NCI-H1694 treated with DMSO at 0.1 percent for 48 hours (cell line): Measurements from ENCODE around the gene GPR85.
"Not testable (repeated sequence)": the region's sequence is repeated elsewhere in the genome, so short reads cannot be mapped to it uniquely, and the experiment has no call there.

Experiments used
- DNase-seq: peaks from one replicate; lab custom pipeline; 2025; lab: John Stamatoyannopoulos, UW

The GPR85 gene

GRCh38 chr7:113083816-113084495, 2.7 kb downstream of the GPR85 start:
- DNase-seq = no peak

- no peak for DNase-seq
Observed at GRCh38 chr7:113083132-113083815, 3.4 kb downstream of the GPR85 start.

DNA sequence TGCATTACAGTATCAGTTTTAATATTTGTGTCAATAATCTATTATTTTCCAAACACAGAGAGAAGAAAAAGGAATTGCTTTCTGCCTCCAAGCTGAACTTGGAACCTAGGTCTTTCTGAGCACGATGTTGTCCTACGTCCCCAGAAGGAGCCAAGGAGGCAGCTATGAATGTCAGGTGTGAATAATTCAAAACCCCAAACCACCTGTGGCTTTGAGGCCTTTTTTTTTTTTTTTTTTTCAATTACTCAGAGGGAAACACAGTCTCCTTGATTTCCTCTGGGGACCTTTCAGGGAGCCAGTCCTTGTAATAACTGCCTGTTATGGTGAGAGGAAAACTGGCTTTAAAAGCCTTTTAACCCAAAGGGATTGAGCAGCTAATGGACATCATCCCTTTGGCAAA, 8.3 kb downstream of the GPR85 start:
- DNase-seq = no peak

- no peak for DNase-seq
Observed at GRCh38 chr7:113076703-113077102, 9.9 kb downstream of the GPR85 start.

DNA sequence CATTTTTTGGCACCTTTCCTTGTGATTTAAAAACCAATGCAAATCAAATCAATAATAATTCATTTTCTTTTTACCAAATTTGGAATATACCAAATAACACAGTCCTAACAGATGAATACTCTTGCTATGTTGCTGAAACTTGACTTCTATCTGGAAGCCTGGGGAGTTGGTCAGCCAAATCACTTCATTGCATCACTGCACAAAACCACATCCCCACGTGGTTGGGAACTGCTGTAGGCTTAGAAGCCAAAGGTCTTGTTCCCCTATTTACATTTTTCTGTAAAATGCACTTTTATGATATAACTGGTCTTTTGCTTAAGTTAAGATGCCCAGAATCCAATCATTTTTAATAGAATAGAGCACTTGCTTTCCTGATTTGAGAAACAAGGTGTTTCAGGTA, 15.2 kb downstream of the GPR85 start:
- no peak for DNase-seq

- DNase-seq = no peak
Observed at GRCh38 chr7:113062499-113062898, 24.1 kb downstream of the GPR85 start.

DNA sequence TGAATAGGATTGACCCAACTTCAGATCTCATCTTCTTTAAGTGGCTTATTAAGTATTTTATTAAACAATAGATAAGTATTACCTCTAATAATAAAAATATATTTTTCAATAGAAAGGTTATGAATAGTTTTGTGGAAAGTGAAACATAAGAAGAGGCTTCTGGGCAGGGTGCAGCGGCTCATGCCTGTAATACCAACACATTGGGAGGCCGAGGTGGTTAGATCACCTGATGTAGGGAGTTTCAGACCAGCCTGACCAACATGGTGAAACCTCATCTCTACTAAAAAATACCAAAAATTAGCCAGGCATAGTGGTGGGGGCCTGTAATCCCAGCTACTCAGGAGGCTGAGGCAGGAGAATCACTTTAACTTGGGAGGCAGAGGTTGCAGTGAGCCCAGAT, 26.5 kb downstream of the GPR85 start:
- no peak for DNase-seq

- no peak for DNase-seq
Observed at GRCh38 chr7:113054938-113055337, 31.7 kb downstream of the GPR85 start.

DNA sequence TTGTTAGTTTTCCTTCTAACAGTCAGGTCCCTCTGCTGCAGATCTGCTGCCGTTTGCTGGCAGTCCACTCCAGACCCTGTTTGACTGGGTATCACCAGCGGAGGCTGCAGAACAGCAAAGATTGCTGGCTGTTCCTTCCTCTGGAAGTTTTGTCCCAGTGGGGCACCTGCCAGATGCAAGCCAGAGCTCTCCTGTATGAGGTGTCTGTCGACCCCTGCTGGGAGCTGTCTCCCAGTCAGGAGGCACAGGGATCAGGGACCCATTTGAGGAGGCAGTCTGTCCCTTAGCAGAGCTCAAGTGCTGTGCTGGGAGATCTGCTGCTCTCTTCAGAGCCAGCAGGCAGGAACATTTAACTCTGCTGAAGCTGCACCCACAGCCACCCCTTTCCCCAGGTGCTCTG, 32.4 kb downstream of the GPR85 start:
- DNase-seq = not testable (repeated sequence)

DNA sequence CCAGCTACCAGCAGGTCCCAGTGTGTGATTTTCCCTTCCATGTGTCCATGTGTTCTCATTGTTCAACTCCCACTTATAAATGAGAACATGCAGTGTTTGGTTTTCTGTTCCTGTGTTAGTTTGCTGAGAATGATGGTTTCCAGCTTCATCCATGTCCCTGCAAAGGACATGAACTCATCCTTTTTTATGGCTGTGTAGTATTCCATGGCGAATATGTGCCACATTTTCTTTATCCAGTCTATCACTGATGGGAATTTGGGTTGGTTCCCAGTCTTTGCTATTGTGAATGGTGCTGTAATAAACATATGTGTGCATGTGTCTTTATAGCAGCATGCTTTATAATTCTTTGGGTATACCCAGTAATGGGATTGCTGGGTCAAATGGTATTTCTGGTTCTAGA, 37.4 kb downstream of the GPR85 start:
- DNase-seq = not testable (repeated sequence)

- DNase-seq = no peak
Observed at GRCh38 chr7:113046453-113046852, 40.2 kb downstream of the GPR85 start.

DNA sequence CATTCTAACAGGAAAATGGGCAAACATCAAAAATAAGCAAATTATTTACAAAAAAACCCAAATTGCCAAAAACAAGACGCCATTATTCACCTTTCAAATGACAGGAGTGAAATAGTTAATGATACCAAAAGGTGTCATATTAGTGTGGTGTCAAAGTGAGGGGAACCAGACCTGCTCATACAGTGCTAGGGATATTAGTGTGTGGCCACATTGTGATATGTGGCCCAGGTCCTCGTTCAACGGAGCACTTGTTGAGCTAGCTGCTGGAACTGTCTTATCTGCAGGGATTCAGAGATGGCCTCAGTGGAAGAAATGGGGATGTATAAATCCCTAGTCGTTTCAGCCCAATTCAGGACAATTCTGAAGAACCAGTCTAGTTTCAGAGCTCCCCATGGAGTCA, 41.2 kb downstream of the GPR85 start:
- DNase-seq = no peak

DNA sequence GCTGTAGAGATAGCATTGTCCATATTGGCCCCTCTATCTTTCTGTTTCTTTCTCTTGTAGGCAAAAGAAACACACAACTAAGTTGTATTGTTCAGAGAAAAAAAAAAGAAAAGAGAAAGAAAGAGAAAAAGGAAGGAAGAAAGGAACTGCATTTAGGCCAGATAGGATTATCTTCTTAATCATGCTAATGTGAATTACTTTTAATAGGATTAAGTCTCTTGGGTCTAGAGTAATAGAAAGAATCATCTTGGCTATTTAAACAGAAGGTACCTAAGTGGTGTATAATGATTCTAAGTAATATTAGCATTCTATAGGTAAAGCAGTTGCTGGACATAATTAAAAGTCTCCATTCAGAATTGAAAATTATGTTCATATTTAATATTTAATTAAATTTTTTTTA, 42.2 kb downstream of the GPR85 start:
- no peak for DNase-seq

DNA sequence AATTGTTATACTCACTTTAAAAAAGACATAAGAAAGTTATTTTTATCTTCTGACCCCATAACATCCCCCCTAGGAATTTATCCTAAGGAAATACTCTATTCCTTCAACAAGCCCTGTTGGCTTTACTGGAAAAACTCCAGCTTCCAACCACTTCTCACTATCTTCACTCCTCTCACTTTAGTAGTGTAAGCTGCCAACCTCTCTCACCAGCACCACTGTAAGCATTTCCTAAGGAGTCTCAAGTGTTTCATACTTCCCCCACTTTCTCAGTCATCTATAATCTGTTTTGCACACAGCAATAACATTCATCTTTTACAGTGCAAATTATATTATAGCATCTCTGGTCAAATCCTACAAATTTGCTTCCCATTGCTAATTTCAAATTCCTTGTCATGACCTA, 45.8 kb downstream of the GPR85 start:
- no peak for DNase-seq

DNA sequence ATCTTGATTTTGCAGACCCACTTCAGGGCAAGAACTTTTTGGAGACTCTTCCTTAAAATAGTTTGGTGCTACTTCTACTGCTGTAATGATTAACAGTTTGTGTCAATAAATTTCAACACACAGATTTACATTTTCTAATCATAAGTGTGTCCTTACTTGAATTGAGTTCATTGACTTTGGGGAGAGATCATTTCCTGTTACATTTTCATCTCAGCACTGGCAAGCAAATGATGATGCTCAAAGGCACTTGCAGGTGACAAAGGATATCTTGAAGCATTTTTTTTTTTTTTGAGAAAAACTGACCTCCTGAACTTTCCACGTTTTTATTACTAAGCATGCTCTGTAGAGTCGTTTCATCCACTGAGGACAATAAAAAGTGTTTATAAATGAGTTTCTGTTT, 52.7 kb downstream of the GPR85 start:
- no peak for DNase-seq
